GM12878 (cell line): ENCODE measurements around the gene CLIP2. TPM values are rescaled to one million over a fixed set of nuclear protein-coding genes. Genes with fewer than 3 reads are reported as not detected.

Experiments used
- ATAC-seq: fragments of 200-7000 bp; cut with Tn5 transposase; 3 replicates; pipeline ENCODE4 v1.9.1; 2020; ENCODE audit warnings: mild to moderate bottlenecking, moderate library complexity
- BruUV-seq: library from RNA; stranded (reverse); fragments of 400-500 nt; replicated peaks from 2 replicates; lab custom pipeline; 2021; lab: Mats Ljungman, UMichigan
- CTCF ChIA-PET: fragments of 300-600 bp; sonication (Branson Sonifier 250); formaldehyde crosslinking; extraction: SDS; loops from one replicate; lab custom pipeline; 2021; ENCODE audit warnings: inconsistent platforms; lab: Yijun Ruan, JAX
- POLR2A ChIA-PET: fragments of 350-600 bp; formaldehyde crosslinking; extraction: SDS; loops from one replicate; lab custom pipeline; 2021; ENCODE audit warnings: inconsistent platforms; lab: Charles Lee
- RAD21 ChIA-PET: fragments of 300-600 bp; sonication (Branson Sonifier 250); formaldehyde crosslinking; loops from one replicate; lab custom pipeline; 2023; ENCODE audit warnings: antibody characterized with exemption; ENCODE audit not compliant: unreplicated experiment; lab: Charles Lee
- SMC1A ChIA-PET: fragments of 300-600 bp; sonication (Branson Sonifier 250); formaldehyde crosslinking; loops from one replicate; lab custom pipeline; 2023; ENCODE audit not compliant: unreplicated experiment, uncharacterized antibody; lab: Charles Lee
- DNase-seq: peaks from one replicate; pipeline ENCODE4 v3.0.0-alpha.2; 2011; ENCODE audit warnings: low read depth, low spot score
- FAIRE-seq: peaks from 3 replicates; lab custom pipeline; 2011; peaks lifted over from hg19 to GRCh38; lab: Jason Lieb, UNC
- H2AFZ ChIP-seq: 2 replicates; pipeline ENCODE4 v1.6.0; 2011; ENCODE audit warnings: low read depth, low read length, control low read depth; ENCODE audit not compliant: control insufficient read depth
- H3K27ac ChIP-seq: 2 replicates; pipeline ENCODE4 v1.5.1; 2011; ENCODE audit warnings: control low read depth; ENCODE audit not compliant: control insufficient read depth, insufficient read depth
- H3K27me3 ChIP-seq, 2 experiments: replicated peaks in 1 of 2; 2 replicates each; pipeline versions ENCODE4 v1.6.0 to v1.6.1; 2011; ENCODE audit warnings: low read length in 1 of 2; ENCODE audit not compliant: control insufficient read depth in 2 of 2, insufficient read depth in 2 of 2
- H3K36me3 ChIP-seq, 2 experiments: 2 replicates each; pipeline ENCODE4 v1.5.1; 2011; ENCODE audit warnings: low read length in 1 of 2; ENCODE audit not compliant: control insufficient read depth in 2 of 2, insufficient read depth in 2 of 2
- H3K4me1 ChIP-seq: 2 replicates; pipeline ENCODE4 v1.6.1; 2011; ENCODE audit warnings: mild to moderate bottlenecking, low read length, moderate library complexity, mixed read lengths; ENCODE audit not compliant: control insufficient read depth, insufficient read depth
- H3K4me2 ChIP-seq: 2 replicates; pipeline ENCODE4 v1.6.0; 2011; ENCODE audit warnings: control low read depth; ENCODE audit not compliant: control insufficient read depth, insufficient read depth
- H3K4me3 ChIP-seq: fragments of 200-600 bp; sonication (generic); 2 replicates; pipeline ENCODE4 v1.5.1; 2016
- H3K79me2 ChIP-seq: 2 replicates; pipeline ENCODE4 v1.6.0; 2011; ENCODE audit warnings: low read length; ENCODE audit not compliant: control insufficient read depth, insufficient read depth
- H3K9ac ChIP-seq: 2 replicates; pipeline ENCODE4 v1.8.0; 2011; ENCODE audit warnings: low read length, control low read depth, mixed read lengths; ENCODE audit not compliant: control insufficient read depth, insufficient read depth
- H3K9me3 ChIP-seq: replicated peaks from 3 replicates; pipeline ENCODE4 v1.5.1; 2011; ENCODE audit warnings: mild to moderate bottlenecking, low read length; ENCODE audit not compliant: control insufficient read depth, insufficient read depth
- H4K20me1 ChIP-seq: 2 replicates; pipeline ENCODE4 v1.6.0; 2011; ENCODE audit not compliant: control insufficient read depth, insufficient read depth
- DPF2 ChIP-seq: fragments of 450-650 bp; IDR thresholded peaks from 2 replicates; pipeline ENCODE4 v1.6.1; 2017; ENCODE audit warnings: mild to moderate bottlenecking
- EED ChIP-seq: sonication (generic); IDR thresholded peaks from 2 replicates; pipeline ENCODE4 v1.6.1; 2016; ENCODE audit warnings: antibody characterized with exemption, low read depth
- ETV6 ChIP-seq, 2 experiments: fragments of 450-650 bp in 1 of 2; IDR thresholded peaks in 1 of 2; conservative IDR thresholded peaks in 1 of 2; 2 replicates each; pipeline ENCODE4 v1.6.1; 2014; ENCODE audit warnings: antibody characterized with exemption in 1 of 2, borderline replicate concordance in 1 of 2, low read depth in 1 of 2, mild to moderate bottlenecking in 1 of 2, moderate library complexity in 1 of 2
- IRF4 ChIP-seq: IDR thresholded peaks from 2 replicates; pipeline ENCODE4 v1.6.1; 2011; ENCODE audit warnings: low read depth, low read length
- KAT2A ChIP-seq: conservative IDR thresholded peaks from 2 replicates; pipeline ENCODE4 v1.6.1; 2011; ENCODE audit warnings: low read depth, low read length; ENCODE audit not compliant: control insufficient read depth
- MEF2A ChIP-seq: IDR thresholded peaks from 2 replicates; pipeline ENCODE4 v1.6.1; 2011; ENCODE audit warnings: low read depth, mild to moderate bottlenecking, low read length, moderate library complexity; ENCODE audit not compliant: insufficient read depth
- PAX8 ChIP-seq: fragments of 450-650 bp; IDR thresholded peaks from 2 replicates; pipeline ENCODE4 v1.6.1; 2017; ENCODE audit warnings: mild to moderate bottlenecking, moderate library complexity
- SIX5 ChIP-seq: IDR thresholded peaks from 2 replicates; pipeline ENCODE4 v1.6.1; 2011; ENCODE audit warnings: mild to moderate bottlenecking, low read depth, low read length, moderate library complexity; ENCODE audit not compliant: severe bottlenecking
- SUPT20H ChIP-seq: IDR thresholded peaks from 2 replicates; pipeline ENCODE4 v1.6.1; 2011; ENCODE audit warnings: low read depth, mild to moderate bottlenecking, low read length, moderate library complexity, borderline replicate concordance; ENCODE audit not compliant: control insufficient read depth
- TBL1XR1 ChIP-seq: IDR thresholded peaks from 2 replicates; pipeline ENCODE4 v1.6.1; 2012; ENCODE audit warnings: low read depth, low read length, improper control_type of control experiment
- WRNIP1 ChIP-seq: IDR thresholded peaks from 2 replicates; pipeline ENCODE4 v1.6.1; 2011; ENCODE audit warnings: low read depth, low read length, improper control_type of control experiment, borderline replicate concordance
- YY1 ChIP-seq: IDR thresholded peaks from 2 replicates; pipeline ENCODE4 v1.6.1; 2011; ENCODE audit warnings: low read depth, mild to moderate bottlenecking, low read length
- WGBS: methylation state at CpG from one replicate; pipeline ENCODE4 v1.1.6; 2016; ENCODE audit warnings: low lambda C conversion rate; ENCODE audit not compliant: insufficient replicate concordance, insufficient coverage; ENCODE audit errors: missing lambda C conversion rate; 5-methylcytosine and 5-hydroxymethylcytosine counted together
- in situ Hi-C: fragments of 300-500 bp; cut with MboI; formaldehyde crosslinking; loops from 9 replicates; pipeline ENCODE4 v1.14.3; 2018; ENCODE audit warnings: mixed read lengths
- intact Hi-C: fragments of 100-400 bp; cut with micrococcal nuclease; formaldehyde crosslinking; loops from one replicate; pipeline ENCODE4 v1.14.2; 2022; ENCODE audit not compliant: unreplicated experiment
- polyA plus RNA-seq, 11 experiments: library from polyadenylated mRNA; depleted of rRNA in 4 of 11; unstranded in 6 of 11; stranded (reverse) in 5 of 11; fragments of >200 nt; fragmentation: Nextera tagmentation in 4 of 11; fragmentation: Illumina TruSeq in 1 of 11; extraction: Ambion mirVana in 4 of 11; extraction: Trizol in 1 of 11; gene quantifications; 1 replicate in 1 of 11; 2 replicates in 10 of 11; pipeline versions ENCODE4 v1.2.1 to v1.2.3, GENCODE V29; 2011 to 2016; ENCODE audit warnings: inconsistent platforms in 2 of 11, missing spikeins in 2 of 11, low read depth in 1 of 11
- total RNA-seq, 4 experiments: library from RNA; depleted of rRNA in 3 of 4; stranded (reverse); fragments of >200 nt in 3 of 4; fragmentation: Illumina TruSeq in 1 of 4; extraction: Trizol in 1 of 4; gene quantifications; 2 replicates each; pipeline versions ENCODE4 v1.2.1 to v1.2.3, GENCODE V29; 2013 to 2021
- TF ChIP-seq, protein P1 (sequence below): fragments of 450-650 bp; IDR thresholded peaks from 2 replicates; pipeline ENCODE4 v1.6.1; 2017; ENCODE audit warnings: mild to moderate bottlenecking, low read depth, inconsistent platforms; ENCODE audit not compliant: poor library complexity, severe bottlenecking
- TF ChIP-seq, protein P2 (sequence below): IDR thresholded peaks from 2 replicates; pipeline ENCODE4 v1.6.1; 2011; ENCODE audit warnings: borderline replicate concordance, low read depth, mild to moderate bottlenecking, moderate library complexity, low read length; ENCODE audit not compliant: insufficient read depth, poor library complexity, severe bottlenecking
- TF ChIP-seq, protein P3 (sequence below): fragments of 450-650 bp; IDR thresholded peaks from 2 replicates; pipeline ENCODE4 v1.6.1; 2017; ENCODE audit warnings: borderline replicate concordance
- TF ChIP-seq, protein P4 (sequence below): fragments of 450-650 bp; conservative IDR thresholded peaks from 2 replicates; pipeline ENCODE4 v1.6.1; 2017; ENCODE audit warnings: mild to moderate bottlenecking, moderate library complexity
- TF ChIP-seq, protein P5 (sequence below): fragments of 450-650 bp; IDR thresholded peaks from 2 replicates; pipeline ENCODE4 v1.6.1; 2016; ENCODE audit warnings: mild to moderate bottlenecking

CLIP2 gene
- total and polyA plus RNA-seq, 10 of the 15 experiments (the other 5 are each of a cell fraction or from before 2014, with no cell fraction given) = 0.26 to 56.3 (median 21.0) TPM

DNA sequence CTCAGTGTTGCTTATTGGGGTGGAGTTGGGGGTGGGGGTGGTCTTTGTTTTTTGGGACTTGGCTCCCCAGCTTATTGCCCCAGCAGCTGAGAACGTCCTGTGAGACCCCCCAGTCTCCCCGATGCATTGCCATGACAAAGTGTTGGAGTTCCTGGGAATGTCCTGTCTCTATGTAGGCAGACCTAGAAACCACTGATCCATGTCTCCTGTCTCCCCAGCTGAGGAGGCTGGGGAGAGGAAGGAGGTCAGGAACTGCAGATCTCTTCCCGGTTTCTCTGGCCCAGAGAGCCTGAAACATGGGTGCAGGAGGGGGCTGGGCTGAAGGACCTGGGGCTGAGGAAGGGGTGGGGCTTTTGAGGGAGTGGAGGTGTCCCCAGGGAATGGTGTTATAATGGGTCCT lies 84.3 kb downstream of the CLIP2 start:
- in situ Hi-C loops (no loop called here), intact Hi-C loops (no loop called here)
- H3K36me3 ChIP-seq = peaks cover 6 to 21% of the 10 kb centered on the region in 2 experiments; a peak in 3 of 4 replicates
- ATAC-seq (no peak), FAIRE-seq (no peak), DNase-seq (no peak)
- POLR2A ChIA-PET = no interaction called here
- no peaks in the 10 kb centered on the region; the same call in 1 of the 2 replicates for H4K20me1 ChIP-seq
- H3K9ac ChIP-seq = no peak overlapping the region
- 82% methylated on average over 3 of the region's 3 CpGs for WGBS
- RAD21 ChIA-PET = no interaction called here
- no TSS peak for BruUV-seq
- CTCF ChIA-PET = no interaction called here
- H3K27ac ChIP-seq = no peak overlapping the region
- H3K27me3 ChIP-seq = no peaks in the 10 kb centered on the region
- H3K9me3 ChIP-seq = no peaks in the 10 kb centered on the region
- SMC1A ChIA-PET = no interaction called here
- H3K79me2 ChIP-seq = no peaks in the 10 kb centered on the region
- no peaks in the 10 kb centered on the region; the same call in 1 of the 2 replicates for H3K4me1 ChIP-seq
- H2AFZ ChIP-seq = no peak overlapping the region
- no peak overlapping the region for H3K4me3 ChIP-seq
- no peak overlapping the region for H3K4me2 ChIP-seq
- no peak for TF ChIP-seq PAX8
- no peak for TF ChIP-seq EED
- no peak for TF ChIP-seq TBL1XR1
- no peak for TF ChIP-seq KAT2A
- TF ChIP-seq IRF4 = no peak
- TF ChIP-seq SUPT20H = no peak
- TF ChIP-seq, protein P1, sequence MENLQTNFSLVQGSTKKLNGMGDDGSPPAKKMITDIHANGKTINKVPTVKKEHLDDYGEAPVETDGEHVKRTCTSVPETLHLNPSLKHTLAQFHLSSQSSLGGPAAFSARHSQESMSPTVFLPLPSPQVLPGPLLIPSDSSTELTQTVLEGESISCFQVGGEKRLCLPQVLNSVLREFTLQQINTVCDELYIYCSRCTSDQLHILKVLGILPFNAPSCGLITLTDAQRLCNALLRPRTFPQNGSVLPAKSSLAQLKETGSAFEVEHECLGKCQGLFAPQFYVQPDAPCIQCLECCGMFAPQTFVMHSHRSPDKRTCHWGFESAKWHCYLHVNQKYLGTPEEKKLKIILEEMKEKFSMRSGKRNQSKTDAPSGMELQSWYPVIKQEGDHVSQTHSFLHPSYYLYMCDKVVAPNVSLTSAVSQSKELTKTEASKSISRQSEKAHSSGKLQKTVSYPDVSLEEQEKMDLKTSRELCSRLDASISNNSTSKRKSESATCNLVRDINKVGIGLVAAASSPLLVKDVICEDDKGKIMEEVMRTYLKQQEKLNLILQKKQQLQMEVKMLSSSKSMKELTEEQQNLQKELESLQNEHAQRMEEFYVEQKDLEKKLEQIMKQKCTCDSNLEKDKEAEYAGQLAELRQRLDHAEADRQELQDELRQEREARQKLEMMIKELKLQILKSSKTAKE = no peak
- TF ChIP-seq, protein P2, sequence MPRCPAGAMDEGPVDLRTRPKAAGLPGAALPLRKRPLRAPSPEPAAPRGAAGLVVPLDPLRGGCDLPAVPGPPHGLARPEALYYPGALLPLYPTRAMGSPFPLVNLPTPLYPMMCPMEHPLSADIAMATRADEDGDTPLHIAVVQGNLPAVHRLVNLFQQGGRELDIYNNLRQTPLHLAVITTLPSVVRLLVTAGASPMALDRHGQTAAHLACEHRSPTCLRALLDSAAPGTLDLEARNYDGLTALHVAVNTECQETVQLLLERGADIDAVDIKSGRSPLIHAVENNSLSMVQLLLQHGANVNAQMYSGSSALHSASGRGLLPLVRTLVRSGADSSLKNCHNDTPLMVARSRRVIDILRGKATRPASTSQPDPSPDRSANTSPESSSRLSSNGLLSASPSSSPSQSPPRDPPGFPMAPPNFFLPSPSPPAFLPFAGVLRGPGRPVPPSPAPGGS = no peak
- no peak for TF ChIP-seq ETV6 (conservative IDR thresholded peaks at IDR 0.05 in 1 of 2, IDR thresholded peaks at IDR 0.05 in 1 of 2; ENCODE audit: borderline replicate concordance in 1 of 2, low read depth in 1 of 2)
- no peak for TF ChIP-seq YY1
- no peak for TF ChIP-seq SIX5
- no peak for TF ChIP-seq DPF2
- TF ChIP-seq, protein P3, sequence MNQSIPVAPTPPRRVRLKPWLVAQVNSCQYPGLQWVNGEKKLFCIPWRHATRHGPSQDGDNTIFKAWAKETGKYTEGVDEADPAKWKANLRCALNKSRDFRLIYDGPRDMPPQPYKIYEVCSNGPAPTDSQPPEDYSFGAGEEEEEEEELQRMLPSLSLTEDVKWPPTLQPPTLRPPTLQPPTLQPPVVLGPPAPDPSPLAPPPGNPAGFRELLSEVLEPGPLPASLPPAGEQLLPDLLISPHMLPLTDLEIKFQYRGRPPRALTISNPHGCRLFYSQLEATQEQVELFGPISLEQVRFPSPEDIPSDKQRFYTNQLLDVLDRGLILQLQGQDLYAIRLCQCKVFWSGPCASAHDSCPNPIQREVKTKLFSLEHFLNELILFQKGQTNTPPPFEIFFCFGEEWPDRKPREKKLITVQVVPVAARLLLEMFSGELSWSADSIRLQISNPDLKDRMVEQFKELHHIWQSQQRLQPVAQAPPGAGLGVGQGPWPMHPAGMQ = no peak
- no peak for TF ChIP-seq WRNIP1
- TF ChIP-seq, protein P4, sequence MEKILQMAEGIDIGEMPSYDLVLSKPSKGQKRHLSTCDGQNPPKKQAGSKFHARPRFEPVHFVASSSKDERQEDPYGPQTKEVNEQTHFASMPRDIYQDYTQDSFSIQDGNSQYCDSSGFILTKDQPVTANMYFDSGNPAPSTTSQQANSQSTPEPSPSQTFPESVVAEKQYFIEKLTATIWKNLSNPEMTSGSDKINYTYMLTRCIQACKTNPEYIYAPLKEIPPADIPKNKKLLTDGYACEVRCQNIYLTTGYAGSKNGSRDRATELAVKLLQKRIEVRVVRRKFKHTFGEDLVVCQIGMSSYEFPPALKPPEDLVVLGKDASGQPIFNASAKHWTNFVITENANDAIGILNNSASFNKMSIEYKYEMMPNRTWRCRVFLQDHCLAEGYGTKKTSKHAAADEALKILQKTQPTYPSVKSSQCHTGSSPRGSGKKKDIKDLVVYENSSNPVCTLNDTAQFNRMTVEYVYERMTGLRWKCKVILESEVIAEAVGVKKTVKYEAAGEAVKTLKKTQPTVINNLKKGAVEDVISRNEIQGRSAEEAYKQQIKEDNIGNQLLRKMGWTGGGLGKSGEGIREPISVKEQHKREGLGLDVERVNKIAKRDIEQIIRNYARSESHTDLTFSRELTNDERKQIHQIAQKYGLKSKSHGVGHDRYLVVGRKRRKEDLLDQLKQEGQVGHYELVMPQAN = no peak
- TF ChIP-seq MEF2A = no peak
- TF ChIP-seq, protein P5, sequence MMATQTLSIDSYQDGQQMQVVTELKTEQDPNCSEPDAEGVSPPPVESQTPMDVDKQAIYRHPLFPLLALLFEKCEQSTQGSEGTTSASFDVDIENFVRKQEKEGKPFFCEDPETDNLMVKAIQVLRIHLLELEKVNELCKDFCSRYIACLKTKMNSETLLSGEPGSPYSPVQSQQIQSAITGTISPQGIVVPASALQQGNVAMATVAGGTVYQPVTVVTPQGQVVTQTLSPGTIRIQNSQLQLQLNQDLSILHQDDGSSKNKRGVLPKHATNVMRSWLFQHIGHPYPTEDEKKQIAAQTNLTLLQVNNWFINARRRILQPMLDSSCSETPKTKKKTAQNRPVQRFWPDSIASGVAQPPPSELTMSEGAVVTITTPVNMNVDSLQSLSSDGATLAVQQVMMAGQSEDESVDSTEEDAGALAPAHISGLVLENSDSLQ = no peak
